Measurements from ENCODE around the gene MYO3B. TPM values are rescaled to one million over a fixed set of nuclear protein-coding genes. Genes with fewer than 3 reads are reported as not detected.

MYO3B gene
- total RNA-seq, 1 experiment from 2014 or later: 0.63 TPM

DNA sequence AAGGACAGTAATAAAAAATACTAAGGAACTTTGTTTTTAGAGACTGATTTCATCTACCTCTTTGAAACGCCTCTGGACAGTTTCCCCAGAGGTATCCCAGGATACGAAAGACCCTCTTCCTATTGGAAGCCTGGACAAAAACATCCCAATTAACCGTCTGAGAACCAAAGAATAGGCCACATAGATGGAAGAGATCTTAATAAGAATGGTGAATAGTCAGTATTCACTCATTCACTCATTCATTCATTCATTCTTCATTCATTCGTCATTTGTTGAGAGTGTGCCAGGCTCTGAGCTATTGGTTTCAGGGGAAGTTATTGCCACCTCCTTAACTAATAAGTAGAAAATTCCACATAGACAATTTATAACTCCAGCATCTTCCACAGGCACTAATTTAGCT, 464.0 kb downstream of the MYO3B start:
- H3K27me3 ChIP-seq (ENCODE audit: insufficient read depth, low read length): no peaks in the 10 kb centered on the region
- H2AK5ac ChIP-seq (ENCODE audit: insufficient read length, low read length): no peak overlapping the region
- H4K20me1 ChIP-seq (ENCODE audit: control insufficient read depth, insufficient read depth, insufficient read length): no peaks in the 10 kb centered on the region
- Mint-ChIP-seq H3K4me3 (no peak overlapping the region), H3K27ac (no peak overlapping the region), H3K36me3 (ENCODE audit: insufficient read depth in 1 of 3, low read depth in 3 of 3) (no peaks in the 10 kb centered on the region), H3K4me1 (peaks cover 0 to 8% of the 10 kb centered on the region in 2 experiments; a peak in 2 of 4 replicates), H3K27me3 (ENCODE audit: low read depth) (peaks cover 2% of the 10 kb centered on the region; the same call in 1 of the 2 replicates), H3K9me3 (no peaks in the 10 kb centered on the region)
- H4K91ac ChIP-seq (ENCODE audit: insufficient read length, low read depth, low read length): no peak overlapping the region
- H3K4ac ChIP-seq (ENCODE audit: low read depth, low read length): no peak overlapping the region
- no peak overlapping the region for H2BK15ac ChIP-seq (ENCODE audit: low read depth, low read length)
- H4K5ac ChIP-seq (ENCODE audit: insufficient read length, low read depth, low read length): no peak overlapping the region
- no CpG with 5 or more reads among the region's 4 CpGs for WGBS (ENCODE audit: extremely low coverage, insufficient read length, low lambda C conversion rate)
- H4K8ac ChIP-seq (replicated peaks; ENCODE audit: insufficient read length, low read depth, low read length): no peak overlapping the region
- H3K23me2 ChIP-seq (ENCODE audit: insufficient read length, low read depth, low read length, poor library complexity, severe bottlenecking): no peaks in the 10 kb centered on the region
- no peaks in the 10 kb centered on the region for H3K79me1 ChIP-seq (ENCODE audit: insufficient read depth, low read depth, low read length, poor library complexity, severe bottlenecking)
- no peak overlapping the region for H3K14ac ChIP-seq (ENCODE audit: insufficient read depth, low read length)
- no peaks in the 10 kb centered on the region for H3K79me2 ChIP-seq (ENCODE audit: insufficient read depth, low read length)
- H3K23ac ChIP-seq (ENCODE audit: insufficient read length, low read depth, low read length): no peak overlapping the region
- H3K9me3 ChIP-seq (ENCODE audit: control insufficient read depth, low read depth, low read length): no peaks in the 10 kb centered on the region
- H3K27ac ChIP-seq (ENCODE audit: insufficient read length, low read depth, low read length): no peak overlapping the region
- H3K56ac ChIP-seq (ENCODE audit: insufficient read length, low read depth, low read length): no peak overlapping the region
- DNase-seq: no peak
- H3K4me1 ChIP-seq (ENCODE audit: insufficient read depth, low read length): no peaks in the 10 kb centered on the region
- no peak overlapping the region for H3K4me2 ChIP-seq (ENCODE audit: insufficient read depth, insufficient read length, low read length)
- TF ChIP-seq, protein P1, sequence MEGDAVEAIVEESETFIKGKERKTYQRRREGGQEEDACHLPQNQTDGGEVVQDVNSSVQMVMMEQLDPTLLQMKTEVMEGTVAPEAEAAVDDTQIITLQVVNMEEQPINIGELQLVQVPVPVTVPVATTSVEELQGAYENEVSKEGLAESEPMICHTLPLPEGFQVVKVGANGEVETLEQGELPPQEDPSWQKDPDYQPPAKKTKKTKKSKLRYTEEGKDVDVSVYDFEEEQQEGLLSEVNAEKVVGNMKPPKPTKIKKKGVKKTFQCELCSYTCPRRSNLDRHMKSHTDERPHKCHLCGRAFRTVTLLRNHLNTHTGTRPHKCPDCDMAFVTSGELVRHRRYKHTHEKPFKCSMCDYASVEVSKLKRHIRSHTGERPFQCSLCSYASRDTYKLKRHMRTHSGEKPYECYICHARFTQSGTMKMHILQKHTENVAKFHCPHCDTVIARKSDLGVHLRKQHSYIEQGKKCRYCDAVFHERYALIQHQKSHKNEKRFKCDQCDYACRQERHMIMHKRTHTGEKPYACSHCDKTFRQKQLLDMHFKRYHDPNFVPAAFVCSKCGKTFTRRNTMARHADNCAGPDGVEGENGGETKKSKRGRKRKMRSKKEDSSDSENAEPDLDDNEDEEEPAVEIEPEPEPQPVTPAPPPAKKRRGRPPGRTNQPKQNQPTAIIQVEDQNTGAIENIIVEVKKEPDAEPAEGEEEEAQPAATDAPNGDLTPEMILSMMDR (conservative IDR thresholded peaks at IDR 0.05): no peak
- no peak overlapping the region for H3T11ph ChIP-seq (ENCODE audit: low read length)
- no peak overlapping the region for H2BK20ac ChIP-seq (ENCODE audit: low read depth, low read length, poor library complexity, severe bottlenecking)
- H2BK120ac ChIP-seq (ENCODE audit: low read depth, low read length, poor library complexity, severe bottlenecking): no peak overlapping the region
- H3K9ac ChIP-seq (ENCODE audit: extremely low read depth, insufficient read length, low read length): no peak overlapping the region
- no peak overlapping the region for H2AFZ ChIP-seq (ENCODE audit: low read length)
- no peak overlapping the region for H3K18ac ChIP-seq (ENCODE audit: insufficient read length, low read depth, low read length)
- H2BK5ac ChIP-seq (ENCODE audit: insufficient read length, low read length): no peak overlapping the region
- H2BK12ac ChIP-seq (ENCODE audit: insufficient read length, low read depth, low read length): no peak overlapping the region

Data from H9 (cell line).